Upper lobe of right lung (tissue), 1 donor: Measurements from ENCODE around the gene NPR2. TPM values are rescaled to one million over a fixed set of nuclear protein-coding genes. Genes with fewer than 3 reads are reported as not detected.
A peak's percentile ranks its signal among the peaks of the same experiment; 100 is the strongest.

Source experiments
- ATAC-seq: fragments of 200-7000 bp; cut with Tn5 transposase; one replicate; pipeline ENCODE4 v1.9.1; 2020; ENCODE audit warnings: mild to moderate bottlenecking, moderate library complexity
- DNase-seq: peaks from one replicate; pipeline ENCODE4 v3.0.0-alpha.2; 2020
- H3K27ac ChIP-seq: fragments of 200-600 bp; one replicate; pipeline ENCODE4 v1.8.0; 2022
- H3K27me3 ChIP-seq: fragments of 200-600 bp; one replicate; pipeline ENCODE4 v1.8.0; 2022; ENCODE audit warnings: mild to moderate bottlenecking
- H3K36me3 ChIP-seq: fragments of 200-600 bp; one replicate; pipeline ENCODE4 v1.8.0; 2022
- H3K4me1 ChIP-seq: fragments of 200-600 bp; one replicate; pipeline ENCODE4 v1.8.0; 2022
- H3K4me3 ChIP-seq: fragments of 200-600 bp; one replicate; pipeline ENCODE4 v1.8.0; 2022; ENCODE audit warnings: mild to moderate bottlenecking
- H3K9me3 ChIP-seq: fragments of 200-600 bp; one replicate; pipeline ENCODE4 v1.8.0; 2022
- intact Hi-C: fragments of 100-400 bp; cut with DNase I; formaldehyde crosslinking; loops from one replicate; pipeline ENCODE4 v1.11.0; 2022
- long read RNA-seq: library from polyadenylated mRNA; unstranded; transcript quantifications from one replicate; pipeline ENCODE4 v2.0.0, GENCODE V29; 2021
- total RNA-seq: library from RNA; stranded (reverse); fragmentation: NEBNext Ultra II Directional; extraction: Animal tissue kit (Norgen Biotek cat#: 25700); gene quantifications from one replicate; pipeline ENCODE4 v1.2.1, GENCODE V29; 2021
- TF ChIP-seq, protein P1 (sequence below): fragments of 200-600 bp; IDR thresholded peaks from one replicate; pipeline ENCODE4 v1.8.0; 2022; ENCODE audit warnings: antibody characterized with exemption
- donor health status: DM: no; HTN: yes; CAD: no; lungs with severe emphysema.

NPR2 gene
- 21.7 TPM for total RNA-seq
- long read RNA-seq, partial matches to known transcripts, result 1 of 6 reads
- long read RNA-seq, other reads (novel, unspliced or antisense), result 2 of 6 reads

GRCh38 chr9:35791297-35791921 is at the start of gene NPR2:
TSS of gene NPR2 (plus strand) at chr9:35791591. CDS start at chr9:35792409, 818 bp downstream.
- intact Hi-C loops, result loop anchor here (2.0 kb wide), 1 partner anchor 91 kb away; no protein-coding TSS in a partner anchor
- H3K36me3 ChIP-seq, result no peaks in the 10 kb centered on the region
- peak within 1 kb of the TSS; percentile 66 for H3K27ac ChIP-seq
- H3K27me3 ChIP-seq, result no peaks in the 10 kb centered on the region
- TF ChIP-seq, protein P1, sequence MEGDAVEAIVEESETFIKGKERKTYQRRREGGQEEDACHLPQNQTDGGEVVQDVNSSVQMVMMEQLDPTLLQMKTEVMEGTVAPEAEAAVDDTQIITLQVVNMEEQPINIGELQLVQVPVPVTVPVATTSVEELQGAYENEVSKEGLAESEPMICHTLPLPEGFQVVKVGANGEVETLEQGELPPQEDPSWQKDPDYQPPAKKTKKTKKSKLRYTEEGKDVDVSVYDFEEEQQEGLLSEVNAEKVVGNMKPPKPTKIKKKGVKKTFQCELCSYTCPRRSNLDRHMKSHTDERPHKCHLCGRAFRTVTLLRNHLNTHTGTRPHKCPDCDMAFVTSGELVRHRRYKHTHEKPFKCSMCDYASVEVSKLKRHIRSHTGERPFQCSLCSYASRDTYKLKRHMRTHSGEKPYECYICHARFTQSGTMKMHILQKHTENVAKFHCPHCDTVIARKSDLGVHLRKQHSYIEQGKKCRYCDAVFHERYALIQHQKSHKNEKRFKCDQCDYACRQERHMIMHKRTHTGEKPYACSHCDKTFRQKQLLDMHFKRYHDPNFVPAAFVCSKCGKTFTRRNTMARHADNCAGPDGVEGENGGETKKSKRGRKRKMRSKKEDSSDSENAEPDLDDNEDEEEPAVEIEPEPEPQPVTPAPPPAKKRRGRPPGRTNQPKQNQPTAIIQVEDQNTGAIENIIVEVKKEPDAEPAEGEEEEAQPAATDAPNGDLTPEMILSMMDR, result no peak
- H3K4me3 ChIP-seq, result peak within 1 kb of the TSS; percentile 50
- H3K9me3 ChIP-seq, result no peaks in the 10 kb centered on the region
- DNase-seq (peak; percentile 65), ATAC-seq (peak; percentile 60)
- H3K4me1 ChIP-seq, result peaks cover 12% of the 10 kb centered on the region

GRCh38 chr9:35741740-35742139 is 49.7 kb upstream of the NPR2 start:
- TF ChIP-seq, protein P1, result no peak
- H3K4me3 ChIP-seq, result no peak overlapping the region

GRCh38 chr9:35743452-35743851 is 47.9 kb upstream of the NPR2 start:
- ATAC-seq (no peak), DNase-seq (no peak)
- no peak overlapping the region for H3K4me3 ChIP-seq
- H3K36me3 ChIP-seq, result peaks cover 73% of the 10 kb centered on the region
- H3K27me3 ChIP-seq, result no peaks in the 10 kb centered on the region
- H3K27ac ChIP-seq, result no peak overlapping the region
- H3K4me1 ChIP-seq, result peaks cover 32% of the 10 kb centered on the region
- no peaks in the 10 kb centered on the region for H3K9me3 ChIP-seq
- TF ChIP-seq, protein P1, result no peak
- intact Hi-C loops, result no loop called here

More at GRCh38 chr9:35741740-35742139, 49.7 kb upstream of the NPR2 start:
- no peak for DNase-seq
- H3K4me1 ChIP-seq, result peaks cover 20% of the 10 kb centered on the region
- no peak overlapping the region for H3K27ac ChIP-seq
- intact Hi-C loops, result no loop called here
- no peak for ATAC-seq
- no peaks in the 10 kb centered on the region for H3K27me3 ChIP-seq
- peaks cover 90% of the 10 kb centered on the region for H3K36me3 ChIP-seq
- H3K9me3 ChIP-seq, result no peaks in the 10 kb centered on the region

GRCh38 chr9:35743880-35744518 is 47.4 kb upstream of the NPR2 start:
- Histone ChIP-seq H3K27ac (no peak overlapping the region), H3K4me3 (no peak overlapping the region), H3K27me3 (no peaks in the 10 kb centered on the region), H3K4me1 (peaks cover 32% of the 10 kb centered on the region), H3K9me3 (no peaks in the 10 kb centered on the region), H3K36me3 (peaks cover 68% of the 10 kb centered on the region)
- TF ChIP-seq, protein P1, result no peak
- DNase-seq, result no peak
- no peak for ATAC-seq
- intact Hi-C loops, result no loop called here

- no peak for ATAC-seq
- Histone ChIP-seq H3K4me3 (peak overlapping the region; percentile 98), H3K9me3 (no peaks in the 10 kb centered on the region), H3K27me3 (no peaks in the 10 kb centered on the region), H3K4me1 (peaks cover 40% of the 10 kb centered on the region), H3K36me3 (peaks cover 53% of the 10 kb centered on the region), H3K27ac (no peak overlapping the region)
- intact Hi-C loops, result no loop called here
- no peak for DNase-seq
- TF ChIP-seq, protein P1, result no peak
Observed at GRCh38 chr9:35745569-35745968, 45.8 kb upstream of the NPR2 start.
